Measurements from ENCODE around the gene PCDHB9. TPM values are rescaled to one million over a fixed set of nuclear protein-coding genes. Genes with fewer than 3 reads are reported as not detected.
"Not testable (repeated sequence)": the region's sequence is repeated elsewhere in the genome, so short reads cannot be mapped to it uniquely, and the experiment has no call there.

PCDHB9 gene
- total and polyA plus RNA-seq, 3 experiments from 2014 or later = not detected

GRCh38 chr5:141235922-141236321 is 49.0 kb downstream of the PCDHB9 start:
- Mint-ChIP-seq H3K27me3 (peaks cover 39 to 57% of the 10 kb centered on the region in 2 donors), H3K9me3 (peaks cover 39 to 74% (median 68%) of the 10 kb centered on the region in 5 donors)
- H3K4me3 ChIP-seq (ENCODE audit: low read length); H3K4me1 Mint-ChIP-seq; H3K4me3 Mint-ChIP-seq; H3K36me3 ChIP-seq (ENCODE audit: insufficient read depth, low read length); H3K27ac Mint-ChIP-seq; CTCF ChIA-PET; POLR2A ChIA-PET; H3K36me3 Mint-ChIP-seq; H3K27ac ChIP-seq (ENCODE audit: low read depth, low read length); DNase-seq; H3K27me3 ChIP-seq (ENCODE audit: insufficient read depth, low read length, poor library complexity, severe bottlenecking); H3K4me1 ChIP-seq (ENCODE audit: insufficient read depth, low read length): not testable (repeated sequence)
- H3K9me3 ChIP-seq (ENCODE audit: low read length) = peaks cover 12% of the 10 kb centered on the region

GRCh38 chr5:141236516-141237313 is 49.8 kb downstream of the PCDHB9 start:
- CTCF ChIA-PET = no interaction called here
- no peak overlapping the region for H3K4me3 ChIP-seq (ENCODE audit: low read length)
- peaks cover 13% of the 10 kb centered on the region for H3K9me3 ChIP-seq (ENCODE audit: low read length)
- no peak overlapping the region for H3K27ac ChIP-seq (ENCODE audit: low read depth, low read length)
- no peaks in the 10 kb centered on the region for H3K4me1 ChIP-seq (ENCODE audit: insufficient read depth, low read length)
- POLR2A ChIA-PET = no interaction called here
- Mint-ChIP-seq H3K9me3 (peaks cover 36 to 70% (median 66%) of the 10 kb centered on the region in 5 donors), H3K4me1 (no peaks in the 10 kb centered on the region), H3K27ac (no peak overlapping the region), H3K36me3 (peaks cover 2 to 7% (median 5%) of the 10 kb centered on the region in 3 donors), H3K4me3 (no peak overlapping the region), H3K27me3 (peaks cover 39 to 56% of the 10 kb centered on the region in 2 donors)
- DNase-seq = no peak
- H3K27me3 ChIP-seq (ENCODE audit: insufficient read depth, low read length, poor library complexity, severe bottlenecking) = peaks cover 6% of the 10 kb centered on the region
- no peaks in the 10 kb centered on the region for H3K36me3 ChIP-seq (ENCODE audit: insufficient read depth, low read length)

Other genes starting within 250 kb of the PCDHB9 start
Only the 30 nearest of the 37 such genes appear.
- gene PCDHB1, start 135.8 kb upstream of the PCDHB9 start, total RNA-seq = not detected
- not detected for gene PCDHB1, start 135.8 kb upstream of the PCDHB9 start, polyA plus RNA-seq
- not detected for gene PCDHB2, start 92.5 kb upstream of the PCDHB9 start, total RNA-seq
- not detected for gene PCDHB2, start 92.5 kb upstream of the PCDHB9 start, polyA plus RNA-seq
- not detected for gene PCDHB3, start 86.7 kb upstream of the PCDHB9 start, total RNA-seq
- not detected for gene PCDHB3, start 86.7 kb upstream of the PCDHB9 start, polyA plus RNA-seq
- gene PCDHB4, start 65.3 kb upstream of the PCDHB9 start, total RNA-seq = not detected
- not detected for gene PCDHB4, start 65.3 kb upstream of the PCDHB9 start, polyA plus RNA-seq
- not detected for gene PCDHB5, start 52.0 kb upstream of the PCDHB9 start, total RNA-seq
- not detected for gene PCDHB5, start 52.0 kb upstream of the PCDHB9 start, polyA plus RNA-seq
- not detected for gene PCDHB6, start 37.1 kb upstream of the PCDHB9 start, total RNA-seq
- not detected for gene PCDHB6, start 37.1 kb upstream of the PCDHB9 start, polyA plus RNA-seq
- gene PCDHB7, start 14.5 kb upstream of the PCDHB9 start, total RNA-seq = not detected
- not detected for gene PCDHB7, start 14.5 kb upstream of the PCDHB9 start, polyA plus RNA-seq
- not detected for gene PCDHB8, start 9.4 kb upstream of the PCDHB9 start, total RNA-seq
- gene PCDHB8, start 9.4 kb upstream of the PCDHB9 start, polyA plus RNA-seq = not detected
- gene PCDHB16, start 4.8 kb upstream of the PCDHB9 start, total RNA-seq = not detected
- not detected for gene PCDHB16, start 4.8 kb upstream of the PCDHB9 start, polyA plus RNA-seq
- not detected for gene PCDHB10, start 5.2 kb downstream of the PCDHB9 start, total RNA-seq
- gene PCDHB10, start 5.2 kb downstream of the PCDHB9 start, polyA plus RNA-seq = not detected
- not detected for gene PCDHB11, start 12.5 kb downstream of the PCDHB9 start, total RNA-seq
- gene PCDHB11, start 12.5 kb downstream of the PCDHB9 start, polyA plus RNA-seq = not detected
- gene PCDHB12, start 21.6 kb downstream of the PCDHB9 start, total RNA-seq = not detected
- gene PCDHB12, start 21.6 kb downstream of the PCDHB9 start, polyA plus RNA-seq = not detected
- under 1 TPM in 1 of 2 experiments, not detected in 1; 0.04 TPM for gene PCDHB13, start 26.8 kb downstream of the PCDHB9 start, total RNA-seq
- gene PCDHB13, start 26.8 kb downstream of the PCDHB9 start, polyA plus RNA-seq = not detected
- gene PCDHB14, start 36.2 kb downstream of the PCDHB9 start, total RNA-seq = under 1 TPM in 1 of 2 experiments, not detected in 1; 0.09 TPM
- not detected for gene PCDHB14, start 36.2 kb downstream of the PCDHB9 start, polyA plus RNA-seq
- not detected for gene PCDHB15, start 58.2 kb downstream of the PCDHB9 start, total RNA-seq
- not detected for gene PCDHB15, start 58.2 kb downstream of the PCDHB9 start, polyA plus RNA-seq
- gene SLC25A2, start 116.9 kb downstream of the PCDHB9 start, total RNA-seq = under 1 TPM; 0.31 to 0.35 TPM
- gene SLC25A2, start 116.9 kb downstream of the PCDHB9 start, polyA plus RNA-seq = not detected
- gene TAF7, start 133.6 kb downstream of the PCDHB9 start, total RNA-seq = 10 to 100 TPM; 70.9 to 72.2 TPM
- gene TAF7, start 133.6 kb downstream of the PCDHB9 start, polyA plus RNA-seq = 196 TPM
- under 1 TPM; 0.07 to 0.09 TPM for gene PCDHGA1, start 143.4 kb downstream of the PCDHB9 start, total RNA-seq
- not detected for gene PCDHGA1, start 143.4 kb downstream of the PCDHB9 start, polyA plus RNA-seq
- gene PCDHGA2, start 151.6 kb downstream of the PCDHB9 start, total RNA-seq = under 1 TPM in 1 of 2 experiments, not detected in 1; 0.07 TPM
- not detected for gene PCDHGA2, start 151.6 kb downstream of the PCDHB9 start, polyA plus RNA-seq
- not detected for gene PCDHGA3, start 156.7 kb downstream of the PCDHB9 start, total RNA-seq
- not detected for gene PCDHGA3, start 156.7 kb downstream of the PCDHB9 start, polyA plus RNA-seq
- not detected for gene PCDHGB1, start 162.9 kb downstream of the PCDHB9 start, total RNA-seq
- gene PCDHGB1, start 162.9 kb downstream of the PCDHB9 start, polyA plus RNA-seq = not detected
- under 1 TPM; 0.09 to 0.16 TPM for gene PCDHGA4, start 167.9 kb downstream of the PCDHB9 start, total RNA-seq
- gene PCDHGA4, start 167.9 kb downstream of the PCDHB9 start, polyA plus RNA-seq = not detected
- under 1 TPM; 0.33 to 0.40 TPM for gene PCDHGB2, start 172.8 kb downstream of the PCDHB9 start, total RNA-seq
- gene PCDHGB2, start 172.8 kb downstream of the PCDHB9 start, polyA plus RNA-seq = 0.09 TPM
- under 1 TPM; 0.09 to 0.11 TPM for gene PCDHGA5, start 177.0 kb downstream of the PCDHB9 start, total RNA-seq
- not detected for gene PCDHGA5, start 177.0 kb downstream of the PCDHB9 start, polyA plus RNA-seq
- under 1 TPM; 0.18 to 0.28 TPM for gene PCDHGB3, start 183.1 kb downstream of the PCDHB9 start, total RNA-seq
- not detected for gene PCDHGB3, start 183.1 kb downstream of the PCDHB9 start, polyA plus RNA-seq
- under 1 TPM; 0.15 to 0.22 TPM for gene PCDHGA6, start 186.7 kb downstream of the PCDHB9 start, total RNA-seq
- 0.06 TPM for gene PCDHGA6, start 186.7 kb downstream of the PCDHB9 start, polyA plus RNA-seq
- under 1 TPM in 1 of 2 experiments, not detected in 1; 0.09 TPM for gene PCDHGA7, start 195.6 kb downstream of the PCDHB9 start, total RNA-seq
- not detected for gene PCDHGA7, start 195.6 kb downstream of the PCDHB9 start, polyA plus RNA-seq
- under 1 TPM in 1 of 2 experiments, not detected in 1; 0.13 TPM for gene PCDHGB4, start 200.5 kb downstream of the PCDHB9 start, total RNA-seq
- 0.08 TPM for gene PCDHGB4, start 200.5 kb downstream of the PCDHB9 start, polyA plus RNA-seq
- under 1 TPM in 1 of 2 experiments, not detected in 1; 0.04 TPM for gene PCDHGA8, start 205.5 kb downstream of the PCDHB9 start, total RNA-seq
- gene PCDHGA8, start 205.5 kb downstream of the PCDHB9 start, polyA plus RNA-seq = not detected
- under 1 TPM; 0.22 to 0.27 TPM for gene PCDHGB5, start 210.8 kb downstream of the PCDHB9 start, total RNA-seq
- 0.14 TPM for gene PCDHGB5, start 210.8 kb downstream of the PCDHB9 start, polyA plus RNA-seq

Data from CD8-positive, alpha-beta memory T cell (primary cell).